Parathyroid adenoma (tissue), 2 donors: ENCODE results near the gene RUNX2.

Source experiments
- H2AFZ ChIP-seq: fragments of 300-600 bp; sonication (generic); one replicate; pipeline ENCODE4 v1.7.0; 2017; ENCODE audit warnings: antibody characterized with exemption, mild to moderate bottlenecking
- H3K27ac ChIP-seq: fragments of 300-600 bp; sonication (generic); one replicate; pipeline ENCODE4 v1.7.0; 2017
- H3K27me3 ChIP-seq: fragments of 300-600 bp; sonication (generic); one replicate; pipeline ENCODE4 v1.7.0; 2017; ENCODE audit warnings: low read length; ENCODE audit not compliant: control insufficient read depth, insufficient read depth
- H3K36me3 ChIP-seq: fragments of 300-600 bp; sonication (generic); one replicate; pipeline ENCODE4 v1.7.0; 2017; ENCODE audit warnings: low read length; ENCODE audit not compliant: control insufficient read depth, insufficient read depth
- H3K4me1 ChIP-seq: fragments of 300-600 bp; sonication (generic); one replicate; pipeline ENCODE4 v1.7.0; 2017; ENCODE audit warnings: control low read depth
- H3K4me2 ChIP-seq: fragments of 300-600 bp; sonication (generic); one replicate; pipeline ENCODE4 v1.7.0; 2017; ENCODE audit warnings: low read length
- H3K4me3 ChIP-seq: fragments of 300-600 bp; sonication (generic); one replicate; pipeline ENCODE4 v1.7.0; 2017; ENCODE audit warnings: low read depth, low read length
- H3K79me2 ChIP-seq: fragments of 300-600 bp; sonication (generic); one replicate; pipeline ENCODE4 v1.7.0; 2017; ENCODE audit warnings: control low read depth
- H3K9ac ChIP-seq: fragments of 300-600 bp; sonication (generic); one replicate; pipeline ENCODE4 v1.7.0; 2017; ENCODE audit warnings: mild to moderate bottlenecking
- H3K9me3 ChIP-seq: fragments of 300-600 bp; sonication (generic); one replicate; pipeline ENCODE4 v1.7.0; 2017; ENCODE audit warnings: low read length; ENCODE audit not compliant: control insufficient read depth
- CTCF ChIP-seq: fragments of 300-600 bp; sonication (generic); IDR thresholded peaks from one replicate; pipeline ENCODE4 v1.7.0; 2017; ENCODE audit warnings: antibody characterized with exemption, mild to moderate bottlenecking
- donor health status: primary hyperparathyroidism.

RUNX2 gene

GRCh38 chr6:45655745-45656476 lies 327.8 kb downstream of the RUNX2 start:
- H3K9me3 ChIP-seq: no peaks in the 10 kb centered on the region
- no peak overlapping the region for H3K27ac ChIP-seq
- no peaks in the 10 kb centered on the region for H3K27me3 ChIP-seq
- no peaks in the 10 kb centered on the region for H3K79me2 ChIP-seq
- H3K9ac ChIP-seq: no peak overlapping the region
- TF ChIP-seq CTCF: no peak
- H3K4me1 ChIP-seq: no peaks in the 10 kb centered on the region
- no peaks in the 10 kb centered on the region for H3K36me3 ChIP-seq
- no peak overlapping the region for H3K4me3 ChIP-seq
- H2AFZ ChIP-seq: no peak overlapping the region
- no peak overlapping the region for H3K4me2 ChIP-seq

- H3K36me3 ChIP-seq: no peaks in the 10 kb centered on the region
- H3K4me1 ChIP-seq: no peaks in the 10 kb centered on the region
- H3K27me3 ChIP-seq: no peaks in the 10 kb centered on the region
- H2AFZ ChIP-seq: no peak overlapping the region
- H3K4me2 ChIP-seq: no peak overlapping the region
- H3K4me3 ChIP-seq: no peak overlapping the region
- H3K9me3 ChIP-seq: no peaks in the 10 kb centered on the region
- no peaks in the 10 kb centered on the region for H3K79me2 ChIP-seq
- no peak for TF ChIP-seq CTCF
- no peak overlapping the region for H3K27ac ChIP-seq
- no peak overlapping the region for H3K9ac ChIP-seq
Measured at GRCh38 chr6:45657226-45657625, 329.1 kb downstream of the RUNX2 start.

- Histone ChIP-seq H3K36me3 (no peaks in the 10 kb centered on the region), H3K4me2 (no peak overlapping the region), H2AFZ (no peak overlapping the region), H3K79me2 (no peaks in the 10 kb centered on the region), H3K27me3 (no peaks in the 10 kb centered on the region), H3K9ac (no peak overlapping the region), H3K4me1 (no peaks in the 10 kb centered on the region), H3K4me3 (no peak overlapping the region), H3K9me3 (no peaks in the 10 kb centered on the region), H3K27ac (no peak overlapping the region)
- TF ChIP-seq CTCF: no peak
Measured at GRCh38 chr6:45658400-45658799, 330.3 kb downstream of the RUNX2 start.

GRCh38 chr6:45658958-45659357 lies 330.8 kb downstream of the RUNX2 start:
- no peaks in the 10 kb centered on the region for H3K4me1 ChIP-seq
- H3K9ac ChIP-seq: no peak overlapping the region
- H3K27ac ChIP-seq: no peak overlapping the region
- no peak overlapping the region for H3K4me3 ChIP-seq
- H3K9me3 ChIP-seq: no peaks in the 10 kb centered on the region
- no peak for TF ChIP-seq CTCF
- no peaks in the 10 kb centered on the region for H3K79me2 ChIP-seq
- no peaks in the 10 kb centered on the region for H3K36me3 ChIP-seq
- H2AFZ ChIP-seq: no peak overlapping the region
- H3K27me3 ChIP-seq: no peaks in the 10 kb centered on the region
- H3K4me2 ChIP-seq: no peak overlapping the region

- Histone ChIP-seq H3K27ac (no peak overlapping the region), H3K4me1 (no peaks in the 10 kb centered on the region), H3K4me2 (no peak overlapping the region), H3K36me3 (no peaks in the 10 kb centered on the region), H2AFZ (no peak overlapping the region), H3K9me3 (no peaks in the 10 kb centered on the region), H3K27me3 (no peaks in the 10 kb centered on the region), H3K9ac (no peak overlapping the region), H3K79me2 (no peaks in the 10 kb centered on the region), H3K4me3 (no peak overlapping the region)
- no peak for TF ChIP-seq CTCF
Measured at GRCh38 chr6:45661661-45662060, 333.5 kb downstream of the RUNX2 start.
